SW 1271 (cell line): Measurements from ENCODE around the gene SCGB1C2.
"Not testable (repeated sequence)": the region's sequence is repeated elsewhere in the genome, so short reads cannot be mapped to it uniquely, and the experiment has no call there.

ENCODE experiments used
- DNase-seq, 2 experiments: peaks; one replicate each; lab custom pipeline; 2025; lab: John Stamatoyannopoulos, UW

SCGB1C2 gene

GRCh38 chr17:149231-149630 lies 11.9 kb downstream of the SCGB1C2 start:
- no peak for DNase-seq

DNA sequence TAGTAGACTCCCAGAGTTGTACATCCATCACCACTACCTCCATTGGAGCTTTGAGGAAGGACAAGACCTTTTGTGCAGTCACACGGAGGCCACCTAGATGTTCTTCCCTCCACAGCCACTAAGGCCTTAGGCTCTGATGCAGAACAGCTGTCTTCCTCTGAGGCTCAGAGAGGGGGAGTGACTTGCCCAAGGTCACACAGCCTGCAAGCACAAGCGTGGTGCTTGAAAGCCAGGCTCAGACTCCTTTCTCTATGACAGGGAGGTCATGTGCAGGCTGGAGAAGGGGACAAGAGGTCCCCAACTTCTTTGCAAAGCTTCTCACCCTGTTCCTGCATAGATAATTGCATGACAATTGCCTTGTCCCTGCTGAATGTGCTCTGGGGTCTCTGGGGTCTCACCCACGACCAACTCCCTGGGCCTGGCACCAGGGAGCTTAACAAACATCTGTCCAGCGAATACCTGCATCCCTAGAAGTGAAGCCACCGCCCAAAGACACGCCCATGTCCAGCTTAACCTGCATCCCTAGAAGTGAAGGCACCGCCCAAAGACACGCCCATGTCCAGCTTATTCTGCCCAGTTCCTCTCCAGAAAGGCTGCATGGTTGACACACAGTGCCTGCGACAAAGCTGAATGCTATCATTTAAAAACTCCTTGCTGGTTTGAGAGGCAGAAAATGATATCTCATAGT lies 12.7 kb downstream of the SCGB1C2 start:
- no peak for DNase-seq

DNA sequence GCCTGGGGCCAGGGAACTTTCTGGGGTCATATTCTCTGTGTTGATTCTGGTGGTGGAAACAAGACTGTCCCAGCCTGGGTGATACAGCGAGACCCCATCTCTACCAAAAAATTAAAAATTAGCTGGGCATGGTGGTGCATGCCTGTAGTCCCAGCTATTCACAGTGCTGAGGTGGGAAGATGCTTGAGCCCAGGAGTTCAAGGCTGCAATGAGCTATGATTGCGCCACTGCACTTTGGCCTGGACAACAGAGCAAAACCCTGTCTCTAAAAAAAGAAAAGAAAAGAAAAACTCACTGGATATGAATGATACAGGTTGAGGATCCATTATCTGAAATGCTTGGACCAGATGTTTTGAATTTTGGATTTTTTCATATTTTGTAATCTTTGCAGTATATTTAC lies 13.6 kb downstream of the SCGB1C2 start:
- DNase-seq: no peak

GRCh38 chr17:151886-152859 lies 14.8 kb downstream of the SCGB1C2 start:
- no peak for DNase-seq

- no peak for DNase-seq
Measured at GRCh38 chr17:152860-153420, 15.6 kb downstream of the SCGB1C2 start.

DNA sequence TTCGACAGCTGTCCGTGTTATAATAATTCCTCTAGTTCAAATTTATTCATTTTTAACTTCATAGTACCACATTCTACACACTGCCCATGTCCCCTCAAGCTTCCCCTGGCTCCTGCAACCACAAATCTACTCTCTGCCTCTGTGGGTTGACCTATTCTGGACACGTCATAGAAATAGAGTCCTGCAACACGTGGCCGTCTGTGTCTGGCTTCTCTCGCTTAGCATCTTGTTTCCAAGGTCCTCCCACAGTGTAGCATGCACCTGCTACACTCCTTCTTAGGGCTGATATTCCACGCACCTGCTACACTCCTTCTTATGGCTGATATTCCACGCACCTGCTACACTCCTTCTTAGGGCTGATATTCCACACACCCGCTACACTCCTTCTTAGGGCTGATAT lies 16.5 kb downstream of the SCGB1C2 start:
- no peak for DNase-seq

- no peak for DNase-seq
Measured at GRCh38 chr17:155576-155975, 18.2 kb downstream of the SCGB1C2 start.

DNA sequence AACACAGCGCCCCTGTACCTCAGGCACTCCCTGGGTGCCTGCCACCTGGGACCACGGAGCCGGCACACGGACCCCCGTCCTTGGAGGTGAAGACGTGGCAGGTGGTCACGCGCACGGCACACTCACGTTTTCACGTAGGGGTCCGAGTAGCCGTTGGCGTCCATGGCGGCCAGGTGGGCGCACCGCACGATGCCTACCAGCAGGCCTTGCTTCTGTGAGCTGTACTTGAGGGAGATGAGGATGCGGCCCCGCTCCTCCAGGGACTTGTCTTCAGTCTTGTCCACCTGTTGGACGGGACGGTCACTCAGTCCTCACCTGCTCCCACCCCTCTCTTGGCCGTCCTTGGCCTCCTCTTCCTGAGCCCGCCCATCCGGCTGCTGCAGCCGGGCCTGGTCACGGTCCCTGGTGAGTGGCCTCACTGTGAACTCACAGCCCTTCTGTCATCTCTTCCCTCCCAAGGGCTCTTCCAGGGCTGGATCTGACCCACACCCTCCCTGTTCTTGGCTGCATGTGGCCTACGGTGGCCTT lies 18.8 kb downstream of the SCGB1C2 start:
- no peak for DNase-seq

- no peak for DNase-seq
Measured at GRCh38 chr17:156946-157345, 19.6 kb downstream of the SCGB1C2 start.

DNA sequence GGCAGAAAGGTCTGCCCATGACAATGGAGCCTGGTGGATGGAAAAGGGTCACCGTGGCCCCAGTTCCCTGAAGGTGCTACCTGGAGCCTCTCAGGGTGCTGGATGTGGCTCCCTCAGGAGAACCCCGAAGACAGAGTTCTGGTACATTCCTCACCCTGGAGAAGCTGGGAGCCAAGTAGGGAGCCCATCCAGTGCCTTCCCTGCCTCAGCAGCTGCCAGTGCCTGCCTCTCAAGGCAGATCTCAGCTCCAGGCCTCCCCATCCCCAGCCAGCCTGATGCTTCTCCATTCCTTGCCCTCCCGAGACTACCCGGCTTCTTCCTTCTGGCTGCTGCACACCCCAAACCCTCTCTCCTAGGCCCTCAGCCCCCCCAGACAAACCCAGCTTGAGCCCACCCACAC lies 20.5 kb downstream of the SCGB1C2 start:
- DNase-seq: no peak

DNA sequence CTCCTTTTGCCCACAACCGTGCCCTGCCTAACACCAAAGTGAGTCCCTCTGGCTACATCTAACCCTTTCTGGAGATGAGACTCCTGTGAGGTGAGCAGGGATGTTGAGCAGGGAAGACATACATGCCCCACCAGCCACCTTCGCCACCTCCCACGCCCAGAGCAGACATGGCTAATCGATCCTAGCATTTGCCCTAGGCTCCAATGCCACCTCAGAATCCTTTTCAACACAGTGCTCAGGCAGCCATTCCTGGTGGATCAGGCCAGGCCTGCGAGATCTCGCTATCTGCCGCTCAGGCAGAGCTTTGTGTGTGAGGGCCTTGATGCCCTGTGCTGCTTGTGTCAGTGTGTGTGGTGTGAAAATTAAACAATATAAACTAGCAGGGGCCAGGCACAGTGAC lies 21.0 kb downstream of the SCGB1C2 start:
- no peak for DNase-seq

DNA sequence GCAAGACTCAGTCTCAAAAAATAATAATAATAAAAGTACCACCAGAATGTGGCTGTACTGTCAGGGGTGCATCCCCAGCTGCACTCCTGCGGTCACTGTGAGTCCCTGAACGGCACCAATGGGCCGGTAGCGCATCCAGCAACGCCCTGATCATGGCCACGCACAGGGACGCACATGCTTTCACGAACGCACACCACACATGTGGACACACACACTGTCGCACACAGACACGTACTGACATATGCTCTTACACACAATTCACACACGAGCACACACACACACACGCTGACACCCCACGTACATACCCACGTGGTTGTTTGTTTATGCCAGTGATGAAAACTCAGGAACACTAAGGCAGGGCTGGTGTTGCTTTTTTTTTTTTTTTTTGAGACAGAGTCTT lies 22.2 kb downstream of the SCGB1C2 start:
- DNase-seq: no peak

DNA sequence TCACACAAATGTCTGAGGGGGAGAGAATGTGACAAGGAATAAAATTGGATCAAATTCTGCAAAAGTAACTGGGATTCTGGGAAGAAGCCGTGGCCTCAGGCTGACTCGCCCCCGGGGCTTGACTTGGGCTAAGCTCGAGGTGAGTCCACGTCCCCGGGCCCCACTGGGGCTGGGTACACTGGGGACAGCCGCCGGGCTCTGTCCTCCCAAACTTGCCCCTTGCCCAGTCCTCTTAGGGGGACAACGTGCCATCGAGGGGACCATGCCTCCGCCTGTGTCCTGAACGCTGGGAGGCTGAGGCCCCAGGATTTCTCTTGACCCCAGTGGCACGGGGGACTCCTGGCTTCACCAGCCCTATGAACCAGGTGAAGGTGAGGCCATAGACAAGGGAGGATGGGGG lies 23.0 kb downstream of the SCGB1C2 start:
- DNase-seq: no peak

DNA sequence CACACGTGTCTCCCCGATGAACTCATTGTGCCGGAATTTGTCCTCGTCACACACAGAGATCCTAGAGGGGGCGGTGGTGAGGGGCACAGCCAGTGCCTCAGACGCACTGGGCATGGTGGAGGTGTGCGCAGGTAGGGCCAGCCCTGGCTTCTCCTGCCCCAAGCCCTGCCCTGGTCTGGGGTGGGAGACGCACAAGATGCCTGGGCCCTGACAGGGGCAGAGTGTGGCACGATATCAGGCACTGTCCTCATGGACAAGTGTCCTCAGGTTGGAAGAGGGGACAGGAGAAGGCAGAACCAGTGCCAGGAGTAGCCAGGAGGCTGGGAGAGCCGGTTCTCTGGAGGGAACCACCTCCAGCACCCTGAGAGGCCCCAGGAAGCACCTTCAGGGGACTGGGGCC lies 24.1 kb downstream of the SCGB1C2 start:
- no peak for DNase-seq

GRCh38 chr17:162689-163088 lies 25.3 kb downstream of the SCGB1C2 start:
- no peak for DNase-seq

DNA sequence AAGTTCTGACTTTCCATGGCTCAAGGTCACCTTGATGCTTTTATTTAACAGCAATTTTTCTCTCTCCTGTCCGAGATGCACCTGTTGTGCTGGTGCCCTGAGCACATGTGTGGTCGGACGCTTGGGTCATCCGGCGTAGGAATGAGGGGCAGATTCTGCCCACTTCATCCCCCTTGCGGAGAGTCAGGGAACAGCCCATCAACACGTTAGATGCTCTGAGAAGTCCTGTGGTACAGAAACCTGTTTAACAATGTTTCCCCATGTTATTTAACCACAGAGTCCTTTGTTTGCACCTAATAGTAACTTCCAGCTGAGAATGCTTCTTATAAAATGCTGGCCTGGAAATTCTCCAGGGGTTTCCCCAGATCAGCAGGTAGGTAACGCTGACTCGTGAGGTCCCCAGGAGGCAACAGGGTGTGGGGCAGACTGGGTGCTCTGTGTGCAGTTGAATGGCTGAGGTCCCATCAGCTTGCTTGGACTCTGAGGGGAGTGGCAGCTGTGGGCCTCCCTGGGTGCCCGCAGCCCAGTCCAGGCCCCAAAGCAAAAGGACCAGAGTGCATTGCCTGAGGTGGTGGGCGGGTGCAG lies 26.2 kb downstream of the SCGB1C2 start:
- DNase-seq: no peak

- DNase-seq: peak in 1 of 2 experiments; percentile 18
Measured at GRCh38 chr17:164303-165235, 27.2 kb downstream of the SCGB1C2 start.

DNA sequence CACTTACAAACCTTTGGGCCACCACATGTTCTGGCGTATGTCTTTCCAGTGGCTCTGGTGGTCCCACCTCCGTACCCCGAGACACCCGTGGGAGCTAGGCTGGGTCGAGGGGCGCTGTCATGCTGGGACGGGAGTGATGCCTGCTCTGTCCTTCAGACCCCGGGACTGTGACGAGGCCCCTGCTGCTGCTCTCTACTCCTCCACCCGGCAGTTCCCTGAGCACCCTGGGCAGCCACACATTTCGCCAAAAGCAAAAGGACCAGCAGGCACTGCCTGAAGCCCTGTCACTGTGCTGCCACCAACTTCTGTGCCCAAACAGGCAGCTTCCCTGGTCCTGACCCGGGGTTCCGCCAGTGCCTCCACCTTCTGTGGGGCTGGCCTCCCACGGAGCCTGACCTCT lies 28.6 kb downstream of the SCGB1C2 start:
- DNase-seq: no peak

DNA sequence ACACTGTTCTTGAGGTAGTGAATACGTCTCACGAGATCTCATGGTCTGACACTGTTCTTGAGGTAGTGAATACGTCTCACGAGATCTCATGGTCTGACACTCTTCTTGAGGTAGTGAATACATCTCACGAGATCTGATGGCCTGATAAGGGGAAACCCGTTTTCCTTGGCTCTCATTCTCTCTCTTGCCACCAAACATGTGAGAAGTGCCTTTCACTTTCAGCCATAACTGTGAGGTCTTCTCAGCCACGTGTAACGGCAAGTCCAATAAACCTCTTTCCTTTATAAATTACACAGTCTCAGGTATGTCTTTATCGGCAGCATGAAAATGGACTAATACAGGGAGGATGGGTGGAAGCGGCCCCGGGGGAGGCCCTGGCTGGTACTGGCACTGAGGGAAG lies 31.2 kb downstream of the SCGB1C2 start:
- not testable (repeated sequence) for DNase-seq

DNA sequence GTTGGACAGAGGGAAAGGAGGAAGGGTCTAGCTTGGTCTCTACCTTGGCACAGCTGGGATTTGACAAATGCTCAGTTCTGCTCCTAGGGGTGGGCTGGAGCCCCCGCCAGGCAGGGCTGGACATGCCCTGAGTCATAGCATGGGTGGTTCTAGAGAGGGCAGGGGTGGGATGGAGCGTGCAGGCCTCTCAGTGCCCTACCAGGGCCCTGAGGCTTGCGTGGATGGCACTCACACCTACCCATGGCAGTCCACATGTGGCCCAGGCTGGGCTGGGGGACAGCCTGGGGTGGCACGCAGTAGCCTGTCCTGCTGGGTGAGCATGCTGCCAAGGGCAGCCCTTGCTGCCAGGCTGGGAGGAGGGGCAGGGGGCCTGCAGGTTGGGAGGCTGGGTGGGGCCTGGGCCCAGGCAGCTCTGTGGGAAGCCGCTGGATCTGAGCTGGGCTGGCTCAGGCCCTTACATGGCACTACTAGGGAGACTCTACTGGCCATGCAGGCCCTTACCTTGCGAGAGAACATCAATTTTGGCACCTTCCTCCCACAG lies 32.8 kb downstream of the SCGB1C2 start:
- no peak for DNase-seq

DNA sequence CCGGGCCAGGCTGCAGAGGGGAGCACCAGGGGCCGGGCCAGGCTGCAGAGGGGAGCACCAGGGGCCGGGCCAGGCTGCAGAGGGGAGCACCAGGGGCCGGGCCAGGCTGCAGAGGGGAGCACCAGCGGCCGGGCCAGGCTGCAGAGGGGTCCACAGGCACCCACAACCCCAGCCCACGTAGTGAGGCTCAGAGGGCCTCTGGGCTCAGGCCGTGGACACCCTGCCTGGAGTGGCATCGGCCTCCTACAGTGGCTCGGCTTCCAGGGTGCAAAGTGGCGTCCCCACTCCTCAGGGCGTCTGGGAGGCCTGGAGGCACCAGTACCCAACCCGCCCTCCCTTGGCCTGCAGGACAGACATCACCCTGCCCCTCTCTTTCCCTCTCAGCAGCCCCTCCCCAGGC lies 34.5 kb downstream of the SCGB1C2 start:
- DNase-seq: no peak
